Ishikawa (cell line): ENCODE results near the gene IL17C.

Experiments used
- CEBPB ChIP-seq: IDR thresholded peaks from 2 replicates; pipeline ENCODE4 v1.6.1; 2012
- CREB1 ChIP-seq: IDR thresholded peaks from 2 replicates; pipeline ENCODE4 v1.6.1; 2012; ENCODE audit warnings: low read depth
- EGR1 ChIP-seq: IDR thresholded peaks from 2 replicates; pipeline ENCODE4 v1.6.1; 2012
- EP300 ChIP-seq: IDR thresholded peaks from 2 replicates; pipeline ENCODE4 v1.6.1; 2012; ENCODE audit warnings: borderline replicate concordance
- FOXM1 ChIP-seq: IDR thresholded peaks from 2 replicates; pipeline ENCODE4 v1.6.1; 2012; ENCODE audit warnings: low read depth, borderline replicate concordance
- MAX ChIP-seq: IDR thresholded peaks from 2 replicates; pipeline ENCODE4 v1.6.1; 2012
- NFIC ChIP-seq: IDR thresholded peaks from 2 replicates; pipeline ENCODE4 v1.6.1; 2012
- RAD21 ChIP-seq: IDR thresholded peaks from 2 replicates; pipeline ENCODE4 v1.6.1; 2012; ENCODE audit warnings: low read depth
- REST ChIP-seq: IDR thresholded peaks from 2 replicates; pipeline ENCODE4 v1.6.1; 2012; ENCODE audit warnings: low read depth, mild to moderate bottlenecking
- TAF1 ChIP-seq: IDR thresholded peaks from 2 replicates; pipeline ENCODE4 v1.6.1; 2012; ENCODE audit warnings: low read depth, mild to moderate bottlenecking
- TCF12 ChIP-seq: IDR thresholded peaks from 2 replicates; pipeline ENCODE4 v1.6.1; 2012; ENCODE audit warnings: low read depth
- TEAD4 ChIP-seq: IDR thresholded peaks from 2 replicates; pipeline ENCODE4 v1.6.1; 2012
- USF1 ChIP-seq: IDR thresholded peaks from 2 replicates; pipeline ENCODE4 v1.6.1; 2012
- YY1 ChIP-seq: IDR thresholded peaks from 2 replicates; pipeline ENCODE4 v1.6.1; 2012; ENCODE audit warnings: low read depth
- ZBTB7A ChIP-seq: IDR thresholded peaks from 2 replicates; pipeline ENCODE4 v1.6.1; 2012; ENCODE audit warnings: low read depth

The IL17C gene

GRCh38 chr16:88634994-88635670, 3.2 kb upstream of the IL17C start:
- TF ChIP-seq ZBTB7A = no peak
- TF ChIP-seq CEBPB = no peak
- TF ChIP-seq EP300 = no peak
- TF ChIP-seq EGR1 = no peak
- no peak for TF ChIP-seq USF1
- TF ChIP-seq NFIC = no peak
- no peak for TF ChIP-seq CREB1
- no peak for TF ChIP-seq FOXM1
- no peak for TF ChIP-seq RAD21
- no peak for TF ChIP-seq YY1
- no peak for TF ChIP-seq MAX
- TF ChIP-seq TCF12 = no peak
- TF ChIP-seq TAF1 = no peak
- no peak for TF ChIP-seq REST
- no peak for TF ChIP-seq TEAD4

GRCh38 chr16:88635671-88636319, 2.6 kb upstream of the IL17C start:
- TF ChIP-seq TEAD4 (no peak), EP300 (no peak), RAD21 (no peak), YY1 (no peak), MAX (no peak)

GRCh38 chr16:88636488-88637265, 1.7 kb upstream of the IL17C start:
- no peak for TF ChIP-seq CREB1
- TF ChIP-seq TCF12 = no peak
- no peak for TF ChIP-seq MAX
- TF ChIP-seq EP300 = no peak
- TF ChIP-seq CEBPB = no peak
- no peak for TF ChIP-seq YY1
- no peak for TF ChIP-seq TAF1
- no peak for TF ChIP-seq RAD21
- TF ChIP-seq USF1 = no peak

GRCh38 chr16:88639231-88640038, 1.1 kb downstream of the IL17C start:
- 0 out of 2 replicates have a peak, but pooled peaks have one; percentile 22 for TF ChIP-seq USF1
- no peak for TF ChIP-seq TAF1
- no peak for TF ChIP-seq REST
- no peak for TF ChIP-seq ZBTB7A
- no peak for TF ChIP-seq YY1
- TF ChIP-seq EP300 = no peak

GRCh38 chr16:88640039-88640495, 1.7 kb downstream of the IL17C start:
- no peak for TF ChIP-seq MAX
- no peak for TF ChIP-seq CREB1
- TF ChIP-seq YY1 = no peak
- TF ChIP-seq EP300 = no peak
- TF ChIP-seq TCF12 = no peak
- no peak for TF ChIP-seq REST
- no peak for TF ChIP-seq FOXM1
- TF ChIP-seq EGR1 = no peak
- TF ChIP-seq RAD21 = no peak
- no peak for TF ChIP-seq NFIC
- no peak for TF ChIP-seq CEBPB
